GM18867 (cell line): ENCODE data around the gene EHD4.

Experiments used
- ATAC-seq: cut with Tn5 transposase; IDR thresholded peaks from one replicate; pipeline ENCODE4 v1.9.1; 2021; ENCODE audit warnings: mild to moderate bottlenecking, moderate library complexity; ENCODE audit not compliant: unreplicated experiment

EHD4 gene

DNA sequence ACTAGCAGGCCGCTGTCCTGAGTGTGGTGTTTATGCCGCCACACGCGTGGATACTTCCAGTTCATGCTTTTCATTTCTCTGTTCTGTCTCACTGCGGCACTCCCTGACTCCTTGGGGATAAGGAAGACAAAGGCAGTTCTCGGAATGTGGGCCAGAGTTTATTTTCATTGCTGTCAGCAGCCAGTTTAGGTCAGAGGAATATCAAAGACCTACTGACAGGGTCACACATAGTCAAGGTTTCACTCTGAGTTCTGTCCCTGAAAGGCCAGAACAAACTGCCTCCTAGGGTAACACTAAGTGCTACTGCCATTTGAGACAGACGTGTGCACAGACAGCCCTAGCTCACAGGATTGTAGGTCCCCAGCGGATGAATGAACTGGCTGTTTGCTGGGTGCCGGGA lies 51.2 kb downstream of the EHD4 start:
- ATAC-seq: no peak

DNA sequence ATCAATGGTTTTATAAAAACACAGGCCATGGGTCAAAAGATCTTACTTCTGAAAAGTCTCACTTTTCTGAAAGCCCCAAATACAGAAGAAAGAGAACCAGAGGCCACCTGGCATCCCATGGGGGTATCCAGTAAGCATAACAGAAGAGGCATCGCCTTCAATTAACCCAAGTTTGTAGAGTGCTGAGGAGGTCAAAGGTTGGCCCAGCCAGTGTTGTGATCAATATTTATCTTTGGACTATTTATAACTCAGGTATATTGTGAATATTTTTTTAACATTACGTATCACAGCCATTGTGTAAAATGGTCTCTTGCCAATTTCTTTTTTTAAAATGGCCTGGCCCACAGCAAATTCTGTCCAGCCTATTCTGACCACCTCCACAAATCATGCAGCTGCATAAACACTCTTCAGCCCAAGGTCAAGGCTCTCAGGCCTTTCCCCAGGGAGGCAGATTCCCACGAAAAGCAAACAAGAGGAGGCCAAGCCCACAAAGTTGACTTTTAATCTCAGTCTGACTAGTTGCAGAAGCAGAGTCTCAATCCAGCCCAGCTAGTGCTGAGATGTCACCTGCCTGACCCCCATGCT lies 52.3 kb downstream of the EHD4 start:
- no peak for ATAC-seq

DNA sequence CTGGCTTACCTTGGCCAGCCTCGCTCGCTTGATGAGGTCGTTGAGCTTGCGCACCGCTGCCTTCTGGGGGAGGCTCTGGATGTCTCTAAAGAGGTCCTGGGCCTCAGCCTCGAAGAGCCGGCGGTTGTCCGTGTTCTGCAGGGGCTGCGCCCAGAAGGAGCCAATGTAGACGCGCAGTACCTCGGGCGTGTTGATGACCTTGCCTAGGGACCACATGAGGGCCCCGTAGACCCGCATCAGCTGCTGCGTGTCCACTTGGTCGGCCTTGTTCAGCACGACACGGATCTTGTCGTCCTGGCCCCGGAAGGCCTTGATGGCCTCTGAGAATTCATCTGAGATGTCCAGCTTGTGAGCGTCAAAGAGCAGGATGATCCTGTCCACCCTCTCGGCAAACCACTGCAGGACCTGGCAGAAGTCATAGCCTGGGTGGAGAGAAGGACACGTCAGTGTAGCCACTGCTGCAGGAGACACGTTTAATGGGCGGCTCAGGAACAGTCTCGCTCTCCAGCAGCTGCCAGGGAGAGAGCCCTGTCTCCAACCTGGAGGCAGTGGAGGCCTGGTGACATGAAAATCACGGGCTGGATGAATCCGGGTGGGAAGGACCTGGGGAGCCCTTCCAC lies 53.0 kb downstream of the EHD4 start:
- ATAC-seq: no peak

DNA sequence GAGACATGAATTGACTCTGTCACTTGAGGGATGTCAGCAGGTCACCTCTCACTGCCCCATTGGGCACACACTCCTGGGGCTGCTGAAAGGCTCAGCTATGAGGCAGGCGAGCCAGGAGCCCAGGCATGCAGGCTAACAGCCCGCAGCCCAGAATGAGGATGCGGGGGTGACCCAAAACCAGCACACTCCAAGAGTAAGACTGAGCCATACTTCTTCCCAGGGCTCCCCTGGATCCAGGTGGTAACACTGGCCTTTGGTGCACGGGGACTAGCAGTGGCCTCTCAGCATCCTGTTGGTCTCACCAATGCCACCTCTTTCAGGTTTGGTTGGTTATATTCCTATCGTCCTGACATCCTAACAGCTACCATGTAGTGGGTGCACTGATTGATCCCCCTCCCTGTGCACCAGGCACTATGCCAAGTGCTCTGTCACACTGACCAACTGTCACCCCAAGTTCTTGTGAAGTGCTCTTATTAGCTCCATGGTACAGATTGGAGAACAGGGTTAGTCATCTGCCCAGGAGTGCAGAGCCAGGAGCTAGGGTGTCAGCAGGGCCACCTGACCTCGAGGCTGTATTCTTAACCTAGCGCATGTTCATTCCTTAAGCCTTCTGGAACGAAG lies 53.7 kb downstream of the EHD4 start:
- ATAC-seq: no peak

DNA sequence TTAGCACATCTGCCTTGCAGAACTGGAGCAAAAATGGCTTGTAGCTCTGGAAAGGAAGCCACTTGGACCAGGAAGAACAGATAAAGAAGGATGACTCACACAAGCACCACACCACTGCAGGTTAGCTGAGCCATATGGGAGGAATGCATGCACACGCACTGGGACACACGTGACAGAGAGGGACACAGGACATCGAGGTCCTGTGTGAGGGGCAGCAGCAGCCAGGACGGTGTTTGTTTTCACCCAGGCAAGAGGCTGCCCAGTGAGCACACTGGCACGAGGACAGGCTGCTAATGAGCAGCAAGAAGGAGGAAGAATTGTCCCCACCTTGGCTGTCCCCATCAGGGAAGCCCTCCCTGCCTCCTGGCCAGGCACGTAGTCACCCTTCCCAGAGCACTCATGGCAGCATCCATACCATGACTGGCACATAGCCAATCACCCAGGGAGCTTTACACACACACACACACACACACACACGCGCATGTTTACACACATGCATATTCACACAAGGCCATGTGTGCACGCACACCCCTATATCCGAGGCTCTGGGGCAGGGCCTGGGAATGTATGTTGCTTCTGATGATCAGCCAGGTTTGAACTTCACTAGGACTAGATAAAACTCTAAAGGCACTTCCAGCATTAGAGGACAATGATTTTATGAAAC lies 54.5 kb downstream of the EHD4 start:
- no peak for ATAC-seq

DNA sequence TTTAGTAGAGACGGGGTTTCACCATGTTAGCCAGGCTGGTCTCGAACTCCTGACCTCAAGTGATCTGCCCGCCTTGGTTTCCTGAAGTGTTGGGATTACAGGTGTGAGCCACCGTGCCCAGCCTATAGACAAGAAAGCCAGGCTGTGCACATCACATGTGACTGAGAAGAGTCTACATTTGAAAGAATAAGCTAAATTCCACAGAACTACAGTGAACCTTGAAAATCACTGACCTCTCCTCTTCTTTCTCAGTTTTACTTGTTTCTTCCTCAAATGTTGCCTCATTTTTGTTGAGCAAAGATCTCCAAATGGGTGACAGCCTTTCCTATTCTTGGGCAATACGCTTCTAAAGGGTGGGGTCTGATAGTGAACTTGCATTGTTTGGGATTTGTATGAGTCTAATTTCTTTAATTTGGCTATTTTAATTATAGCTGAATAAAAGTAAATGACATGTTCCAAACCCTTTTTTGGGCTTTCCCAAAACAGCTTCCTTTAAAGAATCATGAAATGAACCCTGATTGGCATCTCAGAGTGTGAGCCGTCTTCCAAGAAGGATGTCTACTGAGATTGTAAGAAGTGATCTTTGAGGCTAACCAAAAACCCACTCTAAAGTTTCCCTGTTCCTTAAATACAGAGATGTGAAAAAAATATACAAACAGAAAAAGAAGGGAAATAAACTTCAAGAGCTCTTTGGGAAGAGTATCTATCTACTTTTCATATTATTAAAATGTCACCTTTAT lies 56.9 kb downstream of the EHD4 start:
- ATAC-seq: no peak

DNA sequence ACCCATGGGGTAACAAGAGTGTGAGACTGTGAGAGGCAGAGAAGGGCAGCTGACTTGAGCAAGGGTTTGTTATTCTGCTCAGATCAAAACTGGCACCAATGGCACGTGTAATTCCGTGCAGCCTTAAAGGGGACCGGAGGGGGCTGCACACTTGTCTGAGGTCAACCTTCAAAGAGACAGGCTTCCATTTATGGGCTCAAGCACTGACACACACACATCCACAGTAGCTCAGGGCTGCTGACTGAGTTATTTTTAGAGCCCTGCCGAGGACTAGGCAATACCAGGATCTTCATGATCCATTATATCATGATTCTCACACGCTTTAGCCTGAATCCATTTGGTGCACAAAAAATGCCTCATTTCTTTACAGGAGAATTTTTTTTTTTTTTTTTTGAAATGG lies 57.9 kb downstream of the EHD4 start:
- no peak for ATAC-seq

DNA sequence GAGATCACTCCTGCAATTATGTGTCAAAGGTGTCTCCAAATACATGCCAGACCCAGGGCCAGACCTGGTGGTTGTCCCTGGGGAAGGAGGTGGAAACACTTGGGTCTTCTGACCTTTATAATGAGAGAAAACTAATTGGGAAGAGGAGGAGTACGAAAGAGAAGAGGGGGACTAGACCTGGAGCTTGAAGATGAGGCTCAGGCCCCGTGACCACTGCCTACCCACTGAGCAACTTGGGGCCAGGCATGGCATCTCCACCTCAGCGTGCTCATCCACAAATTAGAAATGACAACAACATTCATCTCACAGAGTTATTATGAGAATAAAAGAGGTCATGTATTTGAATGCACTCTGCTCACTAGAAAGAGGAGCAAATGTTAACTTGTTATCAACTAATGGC lies 59.1 kb downstream of the EHD4 start:
- no peak for ATAC-seq

DNA sequence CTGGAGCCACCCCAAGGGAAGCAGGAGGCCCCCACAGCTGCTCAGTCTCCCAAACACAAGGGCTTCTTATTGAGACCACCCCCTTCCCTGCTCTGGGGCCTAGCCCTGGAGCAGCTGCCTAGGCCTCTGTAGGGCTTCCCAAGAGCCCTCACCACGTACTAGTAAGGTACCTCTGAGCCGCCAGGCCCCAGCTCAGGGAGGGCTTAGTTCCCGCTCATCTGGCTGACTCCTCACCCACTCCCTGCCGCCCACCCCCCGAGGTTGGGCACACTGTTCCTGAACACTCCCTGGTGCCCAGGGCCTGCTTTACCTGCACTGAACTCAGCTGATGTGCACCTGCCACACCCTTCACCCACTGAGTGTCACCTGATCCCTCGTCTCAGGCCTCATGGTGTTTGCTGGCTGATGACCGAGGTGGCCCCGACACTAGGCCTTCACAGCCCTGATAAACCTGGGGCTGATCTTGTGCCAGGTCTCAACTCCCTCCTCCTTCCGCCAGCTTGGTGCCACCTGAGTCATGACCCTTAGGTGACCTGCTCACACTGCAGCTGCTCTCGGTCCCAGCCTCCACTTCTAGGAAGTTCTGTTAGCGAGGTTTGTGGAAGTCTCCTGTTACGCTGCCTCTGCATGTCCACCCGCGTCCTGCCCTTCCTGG lies 60.5 kb downstream of the EHD4 start:
- no peak for ATAC-seq

DNA sequence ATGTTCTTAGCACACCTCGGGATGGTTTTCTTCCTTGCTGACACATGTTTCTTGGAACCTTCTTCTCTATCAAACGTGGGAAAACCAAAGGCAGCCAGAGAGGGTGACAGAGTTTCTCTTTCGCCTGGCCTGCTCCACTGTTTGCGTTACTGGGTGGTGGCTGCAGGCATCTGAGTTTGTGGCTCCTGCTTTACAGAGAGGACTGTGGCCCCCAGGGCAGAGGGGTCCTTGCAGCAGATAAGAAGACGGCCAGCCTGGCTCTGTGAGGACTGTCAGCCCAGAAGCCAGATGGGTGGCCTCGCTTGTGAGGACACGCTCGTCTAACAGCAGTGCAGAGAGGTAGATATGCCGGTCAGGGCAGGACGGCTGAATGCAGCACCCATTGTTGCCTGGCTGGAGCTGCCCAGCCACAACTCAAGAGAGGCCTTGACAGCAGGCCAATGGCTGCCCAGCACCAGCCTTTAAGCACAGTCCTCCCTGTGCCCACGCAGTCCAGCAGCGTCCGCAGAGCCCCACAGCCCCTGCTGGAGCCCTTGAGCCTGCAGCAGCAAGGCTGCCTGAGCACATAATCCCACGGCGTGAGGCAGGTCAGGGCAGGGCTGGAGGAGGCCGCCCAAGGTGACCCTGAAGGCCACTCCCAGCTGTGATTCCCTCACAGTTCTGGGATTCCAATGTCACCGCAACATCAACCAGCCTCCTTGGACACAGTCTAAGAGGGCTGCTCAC lies 63.5 kb downstream of the EHD4 start:
- ATAC-seq: no peak

DNA sequence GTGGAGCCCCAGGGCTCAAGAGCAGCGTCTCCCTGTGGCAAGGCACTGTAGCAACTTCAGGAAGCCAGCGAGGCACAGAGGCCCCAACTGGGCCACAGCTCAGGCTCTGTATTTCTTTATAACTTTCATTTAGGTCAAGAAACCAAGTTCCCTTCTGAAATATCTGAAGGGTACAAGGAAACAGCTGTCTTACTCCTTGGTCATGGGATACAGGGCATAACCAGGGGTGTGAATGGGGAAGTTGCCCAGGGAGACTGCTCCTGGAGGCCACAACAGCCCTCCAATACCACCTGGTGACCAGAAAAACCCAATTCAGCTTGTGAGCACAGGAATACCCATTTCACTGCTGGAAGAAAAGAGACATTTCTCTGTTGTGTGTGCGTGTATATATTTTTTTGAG lies 65.2 kb downstream of the EHD4 start:
- ATAC-seq: no peak

DNA sequence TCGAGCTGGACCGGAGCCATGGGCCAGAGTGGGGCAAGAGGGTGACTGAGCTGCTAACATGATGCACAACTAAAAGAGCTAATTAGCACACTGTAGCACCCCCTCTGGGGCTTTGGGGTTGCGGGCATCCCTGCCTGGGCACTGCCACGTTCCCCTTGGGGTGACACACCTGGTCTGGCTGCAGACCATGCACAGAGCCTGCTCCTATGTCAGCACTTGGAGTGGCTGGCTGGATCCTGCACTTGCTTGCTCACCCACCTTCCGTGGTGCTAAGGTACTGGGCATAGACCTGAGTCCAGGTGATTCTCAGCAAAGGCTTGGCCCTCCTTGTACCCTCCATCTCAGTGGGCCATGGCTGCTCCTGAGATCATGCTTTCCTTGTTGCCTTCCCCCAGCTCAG lies 65.7 kb downstream of the EHD4 start:
- ATAC-seq: no peak

DNA sequence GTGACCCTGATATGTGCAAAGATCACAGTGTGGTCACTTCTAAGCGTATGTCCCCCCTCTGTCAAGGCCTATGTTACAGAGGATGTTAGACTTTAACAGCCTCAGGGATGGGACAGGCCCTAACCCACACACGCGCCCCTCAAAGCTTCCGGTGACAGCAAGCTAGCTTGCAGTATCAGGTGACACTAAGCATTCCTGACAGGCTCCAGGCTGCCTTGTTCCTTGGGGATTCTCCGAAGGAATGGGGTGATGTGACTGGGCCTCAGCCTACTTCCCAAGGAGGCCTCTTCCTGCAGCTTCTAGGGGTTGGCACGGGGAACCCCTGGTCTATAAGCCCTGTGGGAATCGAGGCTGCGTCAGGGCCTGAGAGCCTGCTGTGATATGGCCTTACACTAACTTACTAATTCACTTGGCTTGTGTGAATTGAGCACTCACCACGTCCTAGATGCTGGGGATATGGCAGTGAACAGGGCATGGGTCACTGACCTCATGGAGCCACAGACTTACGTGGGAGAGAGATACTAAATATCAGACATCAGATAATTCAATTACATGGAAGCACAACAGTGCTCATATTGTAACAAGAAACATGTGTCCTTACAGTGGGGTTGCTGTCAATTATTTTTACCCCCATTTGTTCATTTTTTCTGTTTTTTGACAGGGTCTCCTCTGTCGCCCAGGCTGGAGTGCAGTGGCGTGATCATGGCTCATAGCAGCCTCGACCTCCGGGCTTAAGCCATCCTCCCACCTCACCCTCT lies 67.1 kb downstream of the EHD4 start:
- ATAC-seq: no peak

DNA sequence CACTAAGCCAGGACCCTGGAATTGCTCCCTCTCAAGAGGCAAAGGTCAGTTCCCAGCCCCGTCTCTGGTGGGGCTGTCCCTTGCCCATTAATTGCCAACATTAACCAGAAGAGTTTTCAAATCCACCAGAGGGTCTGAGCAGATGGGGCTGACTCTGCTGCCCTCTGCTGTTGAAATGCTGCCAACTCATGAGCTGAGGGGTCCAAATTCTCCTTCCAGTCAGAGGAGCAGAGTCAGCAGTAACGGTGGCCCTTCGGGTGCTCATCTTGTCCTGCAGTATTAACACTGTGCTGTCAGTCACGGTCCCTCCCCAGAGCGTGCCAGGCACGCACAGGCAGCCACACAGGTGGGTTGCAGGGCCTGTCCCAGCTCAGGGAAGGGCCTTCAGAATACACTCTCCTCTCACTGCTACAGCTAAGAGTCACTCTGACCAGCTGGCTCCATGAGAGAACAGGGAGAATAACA lies 67.8 kb downstream of the EHD4 start:
- ATAC-seq: no peak

DNA sequence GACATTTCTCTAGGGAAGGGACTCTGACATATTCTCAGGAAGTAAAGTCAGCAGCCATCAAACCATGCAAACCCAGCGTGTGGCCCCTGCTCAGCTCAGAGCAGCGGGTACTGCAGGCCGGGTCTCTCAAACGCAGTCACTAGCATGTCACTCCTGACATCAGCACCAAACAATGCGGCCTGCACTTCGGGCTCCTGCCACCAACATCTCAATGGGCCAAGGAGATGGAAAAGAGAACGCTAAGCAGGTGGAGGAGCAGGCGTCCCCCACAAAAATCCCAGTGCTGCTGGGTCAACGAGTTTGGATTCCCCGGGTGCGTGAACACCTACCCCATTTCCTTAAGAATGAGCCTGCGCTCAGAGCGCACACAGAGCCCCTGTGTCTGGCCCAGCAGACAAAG lies 68.6 kb downstream of the EHD4 start:
- no peak for ATAC-seq

DNA sequence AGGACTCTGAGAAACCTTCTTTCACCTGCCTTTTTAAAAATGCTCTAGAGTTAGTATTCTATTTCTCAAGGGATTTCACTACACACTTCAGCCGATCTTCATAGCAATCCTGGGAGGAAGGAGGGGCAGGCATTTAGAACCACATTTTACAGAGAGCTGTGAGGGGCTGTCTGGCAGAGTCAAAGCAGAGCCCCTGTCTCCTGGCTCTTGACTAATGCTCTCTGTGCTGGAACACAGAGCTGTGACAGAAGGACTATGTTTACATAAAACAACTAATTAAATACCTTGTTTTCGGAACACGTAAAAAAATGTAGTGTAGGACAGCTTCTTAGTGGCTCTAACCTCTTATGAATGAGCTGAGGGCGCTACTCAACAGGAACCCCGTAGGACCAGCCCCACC lies 70.9 kb downstream of the EHD4 start:
- ATAC-seq: no peak

DNA sequence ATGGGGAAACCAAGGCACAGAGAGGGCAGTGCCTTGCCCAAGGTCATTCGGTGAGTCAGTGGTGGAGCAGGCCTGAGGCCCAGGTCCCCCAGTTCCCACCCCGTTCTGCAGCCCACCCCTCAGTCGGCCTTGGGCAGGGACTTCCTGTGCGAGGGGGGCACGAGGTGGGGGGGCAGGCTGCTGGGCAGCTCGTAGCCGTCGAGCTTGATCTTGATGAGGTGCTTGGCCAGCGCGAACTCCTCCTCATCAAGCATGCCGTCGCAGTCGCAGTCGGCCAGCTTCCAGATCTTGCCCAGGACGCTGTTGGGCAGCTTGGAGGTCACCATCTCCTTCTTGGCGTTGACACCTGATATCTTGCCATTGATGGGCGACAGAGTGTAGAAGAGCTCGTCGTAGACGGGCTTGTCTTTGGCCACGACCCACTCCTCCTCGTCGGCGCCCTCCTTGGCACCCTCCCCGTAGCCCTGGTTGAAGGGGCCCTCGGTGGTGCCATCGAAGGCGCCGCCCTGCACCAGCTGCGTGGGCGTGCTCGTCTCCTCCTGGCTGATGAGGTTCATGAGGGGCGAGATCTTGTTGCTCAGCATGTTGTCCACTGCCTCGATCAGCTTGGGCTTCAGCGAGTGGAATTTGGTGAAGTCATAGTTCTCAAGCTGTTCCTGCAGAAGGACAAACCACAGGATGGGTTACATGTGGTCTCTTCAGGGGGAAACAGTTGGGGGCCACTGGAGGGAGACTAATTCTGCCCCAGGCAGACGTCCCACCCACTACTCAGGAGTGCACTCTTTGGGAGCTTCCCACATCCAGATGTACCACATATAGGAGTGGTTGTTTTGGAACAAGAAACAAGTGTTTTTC lies 71.6 kb downstream of the EHD4 start:
- ATAC-seq: no peak

DNA sequence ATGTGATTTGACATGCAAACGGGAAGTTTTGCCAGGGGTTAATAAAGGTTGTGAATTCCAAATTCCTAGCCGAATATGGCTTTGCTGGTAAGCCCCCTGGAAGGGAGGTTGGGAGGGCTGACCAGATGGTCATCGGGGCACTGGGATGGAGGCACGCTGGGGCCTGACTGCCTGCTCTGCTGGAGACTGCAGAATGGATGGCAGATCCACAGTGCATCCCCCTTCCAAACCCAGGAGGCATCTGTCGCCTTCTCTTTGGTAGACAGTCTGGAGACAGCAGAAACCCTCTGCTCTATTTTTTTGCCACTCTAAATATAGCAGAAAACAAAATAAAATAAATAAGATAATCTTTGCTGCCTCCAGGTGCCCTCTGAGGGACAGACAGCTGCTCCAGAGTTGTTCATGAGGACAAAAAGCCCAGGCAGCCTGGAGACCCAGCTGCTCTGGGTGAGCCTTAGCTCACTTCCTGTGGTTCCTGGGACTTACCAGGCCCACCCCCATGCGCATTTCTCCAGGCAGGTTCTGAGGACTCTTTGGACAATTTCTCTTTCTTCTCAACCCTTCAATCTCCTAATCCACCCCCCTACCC lies 72.4 kb downstream of the EHD4 start:
- ATAC-seq: no peak
